Measurements from ENCODE around the gene EFNA5.

EFNA5 gene

DNA sequence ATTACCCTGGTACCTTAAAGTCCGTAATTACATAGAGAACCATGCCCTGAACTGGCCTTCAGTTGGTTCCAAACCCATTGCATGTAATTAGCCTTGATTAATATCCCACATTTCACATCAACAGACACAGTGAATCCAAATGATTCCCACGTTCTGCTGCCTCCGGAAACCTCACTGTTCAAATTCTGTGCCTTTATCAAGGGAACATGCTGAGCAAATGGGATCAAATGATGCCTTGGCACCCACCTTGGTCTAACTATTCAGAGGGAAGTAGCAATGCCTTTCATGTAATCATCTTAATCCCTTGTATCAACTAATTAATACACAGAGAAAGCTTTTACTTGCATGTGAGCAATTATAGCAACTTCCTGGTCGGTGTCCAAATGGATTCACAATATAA, 100.6 kb downstream of the EFNA5 start (continued):
- no peak for TF ChIP-seq ZNF629 (tag by site-specific recombination; IDR thresholded peaks at IDR 0.05)
- TF ChIP-seq, protein P1, sequence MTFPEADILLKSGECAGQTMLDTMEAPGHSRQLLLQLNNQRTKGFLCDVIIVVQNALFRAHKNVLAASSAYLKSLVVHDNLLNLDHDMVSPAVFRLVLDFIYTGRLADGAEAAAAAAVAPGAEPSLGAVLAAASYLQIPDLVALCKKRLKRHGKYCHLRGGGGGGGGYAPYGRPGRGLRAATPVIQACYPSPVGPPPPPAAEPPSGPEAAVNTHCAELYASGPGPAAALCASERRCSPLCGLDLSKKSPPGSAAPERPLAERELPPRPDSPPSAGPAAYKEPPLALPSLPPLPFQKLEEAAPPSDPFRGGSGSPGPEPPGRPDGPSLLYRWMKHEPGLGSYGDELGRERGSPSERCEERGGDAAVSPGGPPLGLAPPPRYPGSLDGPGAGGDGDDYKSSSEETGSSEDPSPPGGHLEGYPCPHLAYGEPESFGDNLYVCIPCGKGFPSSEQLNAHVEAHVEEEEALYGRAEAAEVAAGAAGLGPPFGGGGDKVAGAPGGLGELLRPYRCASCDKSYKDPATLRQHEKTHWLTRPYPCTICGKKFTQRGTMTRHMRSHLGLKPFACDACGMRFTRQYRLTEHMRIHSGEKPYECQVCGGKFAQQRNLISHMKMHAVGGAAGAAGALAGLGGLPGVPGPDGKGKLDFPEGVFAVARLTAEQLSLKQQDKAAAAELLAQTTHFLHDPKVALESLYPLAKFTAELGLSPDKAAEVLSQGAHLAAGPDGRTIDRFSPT (tag by site-specific recombination; IDR thresholded peaks at IDR 0.05): no peak
- TF ChIP-seq EGR2 (tag by site-specific recombination; IDR thresholded peaks at IDR 0.05; ENCODE audit: low read depth): peak; percentile 26; the same call in 1 of the 2 replicates
- peak; percentile 85 for TF ChIP-seq OSR2 (tag by site-specific recombination; IDR thresholded peaks at IDR 0.05)
- TF ChIP-seq, protein P2, sequence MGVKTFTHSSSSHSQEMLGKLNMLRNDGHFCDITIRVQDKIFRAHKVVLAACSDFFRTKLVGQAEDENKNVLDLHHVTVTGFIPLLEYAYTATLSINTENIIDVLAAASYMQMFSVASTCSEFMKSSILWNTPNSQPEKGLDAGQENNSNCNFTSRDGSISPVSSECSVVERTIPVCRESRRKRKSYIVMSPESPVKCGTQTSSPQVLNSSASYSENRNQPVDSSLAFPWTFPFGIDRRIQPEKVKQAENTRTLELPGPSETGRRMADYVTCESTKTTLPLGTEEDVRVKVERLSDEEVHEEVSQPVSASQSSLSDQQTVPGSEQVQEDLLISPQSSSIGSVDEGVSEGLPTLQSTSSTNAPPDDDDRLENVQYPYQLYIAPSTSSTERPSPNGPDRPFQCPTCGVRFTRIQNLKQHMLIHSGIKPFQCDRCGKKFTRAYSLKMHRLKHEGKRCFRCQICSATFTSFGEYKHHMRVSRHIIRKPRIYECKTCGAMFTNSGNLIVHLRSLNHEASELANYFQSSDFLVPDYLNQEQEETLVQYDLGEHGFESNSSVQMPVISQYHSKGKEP (tag by site-specific recombination; IDR thresholded peaks at IDR 0.05): 0 out of 2 replicates have a peak, but pooled peaks have one; percentile 30

DNA sequence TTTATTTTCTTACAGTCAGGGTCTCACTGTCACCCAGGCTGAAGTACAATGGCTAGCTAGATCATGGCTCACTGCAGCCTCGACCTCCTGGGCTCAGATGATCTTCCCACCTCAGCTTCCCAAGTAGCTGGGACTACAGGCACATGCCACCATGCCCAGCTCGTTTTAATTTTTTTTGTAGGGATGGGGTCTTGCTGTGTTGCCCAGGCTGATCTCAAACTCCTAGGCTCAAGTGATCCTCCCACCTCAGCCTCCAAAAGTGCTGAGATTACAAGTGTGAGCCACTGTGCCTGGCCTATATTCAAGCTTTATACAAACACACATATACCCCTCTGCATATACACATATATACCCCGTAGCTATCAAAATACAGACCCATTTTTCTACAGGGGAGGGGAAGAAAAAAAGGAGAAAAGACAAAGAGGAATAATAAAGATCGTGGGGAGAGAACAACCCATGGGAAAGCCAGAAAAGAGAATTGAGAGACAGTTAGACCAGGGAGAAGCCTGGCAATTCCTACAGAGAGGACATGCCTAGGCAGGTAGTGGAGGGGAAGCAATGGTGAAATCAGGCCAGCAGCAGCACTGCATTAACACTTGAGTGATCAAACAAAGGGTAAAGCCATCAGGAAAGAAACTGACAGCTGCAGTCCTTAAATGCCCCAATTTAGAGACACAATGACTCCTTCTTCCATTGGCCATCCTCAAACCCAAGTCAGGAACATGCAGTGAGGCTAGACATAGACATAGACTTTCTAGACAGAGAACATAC, 102.7 kb downstream of the EFNA5 start:
- CTCF ChIA-PET: no interaction called here
- H3K27ac ChIP-seq (ENCODE audit: extremely low read depth, low read depth, low read length): 0 out of 2 replicates have a peak overlapping the region, but pooled peaks have one; percentile 1
- no peak for TF ChIP-seq ZNF843 (tag by site-specific recombination; IDR thresholded peaks at IDR 0.05)
- TF ChIP-seq ZNF341 (tag by site-specific recombination; IDR thresholded peaks at IDR 0.05; ENCODE audit: low read depth): peak; percentile 49; the same call in 1 of the 2 replicates
- no peak for TF ChIP-seq ZNF600 (tag by site-specific recombination; IDR thresholded peaks at IDR 0.05)
- TF ChIP-seq ZNF121 (tag by site-specific recombination; IDR thresholded peaks at IDR 0.05): peak; percentile 96
- TF ChIP-seq, protein P3, sequence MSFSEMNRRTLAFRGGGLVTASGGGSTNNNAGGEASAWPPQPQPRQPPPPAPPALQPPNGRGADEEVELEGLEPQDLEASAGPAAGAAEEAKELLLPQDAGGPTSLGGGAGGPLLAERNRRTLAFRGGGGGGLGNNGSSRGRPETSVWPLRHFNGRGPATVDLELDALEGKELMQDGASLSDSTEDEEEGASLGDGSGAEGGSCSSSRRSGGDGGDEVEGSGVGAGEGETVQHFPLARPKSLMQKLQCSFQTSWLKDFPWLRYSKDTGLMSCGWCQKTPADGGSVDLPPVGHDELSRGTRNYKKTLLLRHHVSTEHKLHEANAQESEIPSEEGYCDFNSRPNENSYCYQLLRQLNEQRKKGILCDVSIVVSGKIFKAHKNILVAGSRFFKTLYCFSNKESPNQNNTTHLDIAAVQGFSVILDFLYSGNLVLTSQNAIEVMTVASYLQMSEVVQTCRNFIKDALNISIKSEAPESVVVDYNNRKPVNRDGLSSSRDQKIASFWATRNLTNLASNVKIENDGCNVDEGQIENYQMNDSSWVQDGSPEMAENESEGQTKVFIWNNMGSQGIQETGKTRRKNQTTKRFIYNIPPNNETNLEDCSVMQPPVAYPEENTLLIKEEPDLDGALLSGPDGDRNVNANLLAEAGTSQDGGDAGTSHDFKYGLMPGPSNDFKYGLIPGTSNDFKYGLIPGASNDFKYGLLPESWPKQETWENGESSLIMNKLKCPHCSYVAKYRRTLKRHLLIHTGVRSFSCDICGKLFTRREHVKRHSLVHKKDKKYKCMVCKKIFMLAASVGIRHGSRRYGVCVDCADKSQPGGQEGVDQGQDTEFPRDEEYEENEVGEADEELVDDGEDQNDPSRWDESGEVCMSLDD (tag by site-specific recombination; IDR thresholded peaks at IDR 0.05): no peak
- TF ChIP-seq KLF10 (tag by site-specific recombination; IDR thresholded peaks at IDR 0.05): no peak
- TF ChIP-seq, protein P4, sequence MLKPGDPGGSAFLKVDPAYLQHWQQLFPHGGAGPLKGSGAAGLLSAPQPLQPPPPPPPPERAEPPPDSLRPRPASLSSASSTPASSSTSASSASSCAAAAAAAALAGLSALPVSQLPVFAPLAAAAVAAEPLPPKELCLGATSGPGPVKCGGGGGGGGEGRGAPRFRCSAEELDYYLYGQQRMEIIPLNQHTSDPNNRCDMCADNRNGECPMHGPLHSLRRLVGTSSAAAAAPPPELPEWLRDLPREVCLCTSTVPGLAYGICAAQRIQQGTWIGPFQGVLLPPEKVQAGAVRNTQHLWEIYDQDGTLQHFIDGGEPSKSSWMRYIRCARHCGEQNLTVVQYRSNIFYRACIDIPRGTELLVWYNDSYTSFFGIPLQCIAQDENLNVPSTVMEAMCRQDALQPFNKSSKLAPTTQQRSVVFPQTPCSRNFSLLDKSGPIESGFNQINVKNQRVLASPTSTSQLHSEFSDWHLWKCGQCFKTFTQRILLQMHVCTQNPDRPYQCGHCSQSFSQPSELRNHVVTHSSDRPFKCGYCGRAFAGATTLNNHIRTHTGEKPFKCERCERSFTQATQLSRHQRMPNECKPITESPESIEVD (tag by site-specific recombination; IDR thresholded peaks at IDR 0.05): no peak
- TF ChIP-seq ZFP41 (tag by site-specific recombination; IDR thresholded peaks at IDR 0.05; ENCODE audit: borderline replicate concordance): no peak
- no peak for TF ChIP-seq HOXC10 (CRISPR knock-in tag; IDR thresholded peaks at IDR 0.05)
- peak; percentile 64 for TF ChIP-seq PRDM1 (tag by site-specific recombination; IDR thresholded peaks at IDR 0.05)
- no peak for TF ChIP-seq YY1 (tag by site-specific recombination; IDR thresholded peaks at IDR 0.05)
- TF ChIP-seq ZSCAN16 (tag by site-specific recombination; IDR thresholded peaks at IDR 0.05): no peak
- no peak for TF ChIP-seq ZBTB21 (tag by site-specific recombination; IDR thresholded peaks at IDR 0.05)
- TF ChIP-seq, protein P5, sequence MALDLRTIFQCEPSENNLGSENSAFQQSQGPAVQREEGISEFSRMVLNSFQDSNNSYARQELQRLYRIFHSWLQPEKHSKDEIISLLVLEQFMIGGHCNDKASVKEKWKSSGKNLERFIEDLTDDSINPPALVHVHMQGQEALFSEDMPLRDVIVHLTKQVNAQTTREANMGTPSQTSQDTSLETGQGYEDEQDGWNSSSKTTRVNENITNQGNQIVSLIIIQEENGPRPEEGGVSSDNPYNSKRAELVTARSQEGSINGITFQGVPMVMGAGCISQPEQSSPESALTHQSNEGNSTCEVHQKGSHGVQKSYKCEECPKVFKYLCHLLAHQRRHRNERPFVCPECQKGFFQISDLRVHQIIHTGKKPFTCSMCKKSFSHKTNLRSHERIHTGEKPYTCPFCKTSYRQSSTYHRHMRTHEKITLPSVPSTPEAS (tag by site-specific recombination; IDR thresholded peaks at IDR 0.05): no peak
- no peak for TF ChIP-seq ZNF350 (tag by site-specific recombination; IDR thresholded peaks at IDR 0.05)
- no peak for TF ChIP-seq ZNF394 (tag by site-specific recombination; IDR thresholded peaks at IDR 0.05; ENCODE audit: borderline replicate concordance)
- no peak for TF ChIP-seq ZNF626 (tag by site-specific recombination; IDR thresholded peaks at IDR 0.05)
- no peak for TF ChIP-seq ZNF354C (tag by site-specific recombination; IDR thresholded peaks at IDR 0.05; ENCODE audit: borderline replicate concordance, low read depth)
- no peak for TF ChIP-seq ZBTB1 (tag by site-specific recombination; IDR thresholded peaks at IDR 0.05)
- TF ChIP-seq ZNF114 (tag by site-specific recombination; IDR thresholded peaks at IDR 0.05): no peak
- no peak for TF ChIP-seq ZNF274 (IDR thresholded peaks at IDR 0.05; ENCODE audit: low read length)
- no peak for TF ChIP-seq ZNF274 (tag by site-specific recombination; IDR thresholded peaks at IDR 0.05; ENCODE audit: borderline replicate concordance)
- TF ChIP-seq IKZF3 (tag by site-specific recombination; IDR thresholded peaks at IDR 0.05): 0 out of 2 replicates have a peak, but pooled peaks have one; percentile 12

More for the DNA sequence above, 102.7 kb downstream of the EFNA5 start:
- POLR2A ChIA-PET: no interaction called here
- Histone ChIP-seq H3K9me3 (ENCODE audit: control insufficient read depth, insufficient read depth, low read depth, low read length) (no peaks in the 10 kb centered on the region), H3K4me1 (ENCODE audit: control insufficient read depth, insufficient read depth, low read length) (peaks cover 64% of the 10 kb centered on the region), H3K36me3 (ENCODE audit: control insufficient read depth in 2 of 2, insufficient read depth in 1 of 2, low read length in 2 of 2) (no peaks in the 10 kb centered on the region), H3K4me3 (ENCODE audit: low read depth, low read length) (no peak overlapping the region)

Measured in HEK293 (cell line).